K562 (cell line): ENCODE results near the gene DNER. TPM values are rescaled to one million over a fixed set of nuclear protein-coding genes. Genes with fewer than 3 reads are reported as not detected.

Source experiments
- ATAC-seq: fragments of 200-7000 bp; cut with Tn5 transposase; 3 replicates; pipeline ENCODE4 v1.9.1; 2020; ENCODE audit warnings: moderate library complexity
- BruUV-seq: library from RNA; stranded (reverse); fragments of 400-500 nt; replicated peaks from 2 replicates; lab custom pipeline; 2021; lab: Mats Ljungman, UMichigan
- CTCF ChIA-PET: fragments of 300-600 bp; formaldehyde crosslinking; extraction: SDS; loops from one replicate; lab custom pipeline; 2021; ENCODE audit warnings: low intra/inter-chr PET ratio; lab: Yijun Ruan, JAX
- POLR2A ChIA-PET: fragments of 300-600, 350-650 bp; sonication (Branson Sonifier 250); formaldehyde crosslinking; extraction: SDS; loops from one replicate; lab custom pipeline; 2021; ENCODE audit warnings: antibody characterized with exemption, inconsistent platforms; lab: Yijun Ruan, JAX
- DNase-seq, 4 experiments: peaks; one replicate each; pipeline versions ENCODE4 v3.0.0 to v3.0.0-alpha.2; 2011 to 2018; ENCODE audit warnings: low spot score in 3 of 4, mixed read lengths in 3 of 4; ENCODE audit errors: extremely low read depth in 1 of 4
- FAIRE-seq: peaks from 2 replicates; lab custom pipeline; 2011; peaks lifted over from hg19 to GRCh38; lab: Jason Lieb, UNC
- H2AFZ ChIP-seq: 2 replicates; pipeline ENCODE4 v1.6.0; 2011; ENCODE audit warnings: low read depth, low read length, control low read depth, inconsistent platforms
- H3K27ac ChIP-seq: fragments of 200-600 bp; 3 replicates; pipeline ENCODE4 v1.8.0; 2011; ENCODE audit warnings: low read depth, mild to moderate bottlenecking, control low read depth, inconsistent platforms, low read length, moderate library complexity, mixed read lengths; ENCODE audit errors: extremely low read depth
- H3K27me3 ChIP-seq, 2 experiments: fragments of 300-600 bp in 1 of 2; 2 replicates in 1 of 2; 3 replicates in 1 of 2; pipeline versions ENCODE4 v1.6.0 to v1.8.0; 2011; ENCODE audit warnings: inconsistent platforms in 2 of 2, low read length in 2 of 2, mild to moderate bottlenecking in 1 of 2, mixed read lengths in 1 of 2, moderate library complexity in 1 of 2; ENCODE audit not compliant: control insufficient read depth in 2 of 2, insufficient read depth in 2 of 2
- H3K36me3 ChIP-seq: fragments of 300-600 bp; 3 replicates; pipeline ENCODE4 v1.8.0; 2011; ENCODE audit warnings: mild to moderate bottlenecking, low read length, inconsistent platforms; ENCODE audit not compliant: control insufficient read depth, insufficient read depth
- H3K4me1 ChIP-seq, 2 experiments: fragments of 200-600 bp in 1 of 2; replicated peaks in 1 of 2; 2 replicates in 1 of 2; 3 replicates in 1 of 2; pipeline versions ENCODE4 v1.5.1 to v1.8.0; 2011; ENCODE audit warnings: inconsistent platforms in 2 of 2, low read length in 2 of 2, mild to moderate bottlenecking in 1 of 2, mixed read lengths in 1 of 2, moderate library complexity in 1 of 2; ENCODE audit not compliant: control insufficient read depth in 2 of 2, insufficient read depth in 2 of 2
- H3K4me2 ChIP-seq: 2 replicates; pipeline ENCODE4 v1.6.1; 2011; ENCODE audit warnings: low read length, control low read depth, inconsistent platforms, mixed read lengths; ENCODE audit not compliant: insufficient read depth
- H3K4me3 ChIP-seq: fragments of 200-600 bp; sonication (generic), shearing (Covaris generic); 2 replicates; pipeline ENCODE4 v1.5.1; 2016; ENCODE audit warnings: control low read depth, inconsistent platforms
- H3K79me2 ChIP-seq: fragments of 200-600 bp; 3 replicates; pipeline ENCODE4 v1.8.0; 2011; ENCODE audit warnings: low read length, inconsistent platforms; ENCODE audit not compliant: control insufficient read depth, insufficient read depth
- H3K9ac ChIP-seq, 2 experiments: 2 replicates each; pipeline versions ENCODE4 v1.6.0 to v1.6.1; 2011; ENCODE audit warnings: low read depth in 2 of 2, low read length in 2 of 2, control low read depth in 1 of 2, inconsistent platforms in 1 of 2, mild to moderate bottlenecking in 1 of 2, mixed read lengths in 1 of 2; ENCODE audit not compliant: insufficient read depth in 1 of 2
- H3K9me1 ChIP-seq: one replicate; pipeline ENCODE4 v1.6.0; 2011; ENCODE audit warnings: inconsistent platforms, mild to moderate bottlenecking, low read length, moderate library complexity; ENCODE audit not compliant: control insufficient read depth, insufficient read depth
- H3K9me3 ChIP-seq: replicated peaks from 2 replicates; pipeline ENCODE4 v1.5.1; 2011; ENCODE audit warnings: low read depth, low read length, inconsistent platforms; ENCODE audit not compliant: control insufficient read depth, insufficient read depth
- H4K20me1 ChIP-seq: replicated peaks from 2 replicates; pipeline ENCODE4 v1.6.1; 2011; ENCODE audit warnings: low read length, inconsistent platforms, mixed read lengths; ENCODE audit not compliant: control insufficient read depth, insufficient read depth
- MBD2 ChIP-seq: sonication (generic); IDR thresholded peaks from 2 replicates; pipeline ENCODE4 v1.6.1; 2016; ENCODE audit warnings: low read depth, borderline replicate concordance
- NR4A1 ChIP-seq, 2 experiments: fragments of 250-450 bp in 1 of 2; fragments of 450-650 bp in 1 of 2; sonication (Bioruptor Pico) in 1 of 2; IDR thresholded peaks; 2 replicates each; pipeline versions ENCODE4 v1.4.0 to v1.6.1; 2016 to 2020; ENCODE audit warnings: mild to moderate bottlenecking in 2 of 2, missing compliant biosample characterization in 1 of 2, missing genetic modification characterization in 1 of 2, moderate library complexity in 1 of 2
- RB1 ChIP-seq: fragments of 450-650 bp; IDR thresholded peaks from 2 replicates; pipeline ENCODE4 v1.6.1; 2017; ENCODE audit warnings: low read depth, mild to moderate bottlenecking
- TAF1 ChIP-seq: IDR thresholded peaks from 2 replicates; pipeline ENCODE4 v1.6.1; 2011; ENCODE audit warnings: mild to moderate bottlenecking, low read length, moderate library complexity; ENCODE audit not compliant: insufficient read depth, control insufficient read depth, severe bottlenecking; ENCODE audit errors: extremely low read depth
- TBP ChIP-seq: optimal IDR thresholded peaks from 2 replicates; pipeline ENCODE3; 2011; ENCODE audit warnings: low read depth, low read length, improper control_type of control experiment
- ZNF354B ChIP-seq: fragments of 250-450 bp; sonication (Bioruptor Pico); IDR thresholded peaks from 2 replicates; pipeline ENCODE4 v1.4.0; 2020
- ZNF431 ChIP-seq: sonication (generic); formaldehyde crosslinking; IDR thresholded peaks from 2 replicates; pipeline ENCODE4 v1.8.0; 2022; ENCODE audit warnings: mild to moderate bottlenecking, missing genetic modification reagents
- WGBS: fragments of 100-300 bp; shearing (Covaris generic); methylation state at CpG from one replicate; pipeline ENCODE4 v1.1.6; 2016; ENCODE audit warnings: low coverage, mixed read lengths; ENCODE audit not compliant: insufficient coverage; ENCODE audit errors: missing lambda C conversion rate; 5-methylcytosine and 5-hydroxymethylcytosine counted together
- in situ Hi-C: fragments of 300-500 bp; cut with MboI; formaldehyde crosslinking; loops from 4 replicates; pipeline ENCODE4 v1.15.0; 2018; ENCODE audit warnings: inconsistent platforms, mixed read lengths
- intact Hi-C: fragments of 100-400 bp; cut with micrococcal nuclease; formaldehyde crosslinking; loops from 2 replicates; pipeline ENCODE4 v1.14.2; 2022
- polyA plus RNA-seq, 8 experiments: library from polyadenylated mRNA; depleted of rRNA in 4 of 8; stranded (reverse) in 5 of 8; unstranded in 3 of 8; fragments of >200 nt; fragmentation: Nextera tagmentation in 2 of 8; fragmentation: Illumina TruSeq in 1 of 8; extraction: Ambion mirVana in 2 of 8; extraction: Trizol in 1 of 8; gene quantifications; 2 replicates each; pipeline versions ENCODE4 v1.2.1 to v1.2.3, GENCODE V29; 2011 to 2014; ENCODE audit warnings: inconsistent platforms in 1 of 8, missing spikeins in 1 of 8
- total RNA-seq, 7 experiments: library from RNA; depleted of rRNA in 6 of 7; stranded (reverse); fragments of >200 nt in 6 of 7; fragmentation: Illumina TruSeq in 2 of 7; extraction: Trizol in 2 of 7; gene quantifications; 2 replicates each; pipeline versions ENCODE4 v1.2.1 to v1.2.3, GENCODE V29; 2011 to 2021; ENCODE audit warnings: low replicate concordance in 1 of 7
- TF ChIP-seq, protein P1 (sequence below), 2 experiments: fragments of 250-450 bp in 1 of 2; fragments of 450-650 bp in 1 of 2; sonication (Bioruptor Pico) in 1 of 2; IDR thresholded peaks; 2 replicates each; pipeline versions ENCODE4 v1.6.1 to v1.8.0; 2016 to 2021; ENCODE audit warnings: mild to moderate bottlenecking in 2 of 2, moderate library complexity in 2 of 2, missing compliant biosample characterization in 1 of 2, missing genetic modification characterization in 1 of 2
- TF ChIP-seq, protein P2 (sequence below), 2 experiments: fragments of 450-650 bp in 1 of 2; sonication (generic) in 1 of 2; formaldehyde crosslinking in 1 of 2; IDR thresholded peaks; 2 replicates each; pipeline versions ENCODE4 v1.7.1 to v1.9.0; 2016 to 2022; ENCODE audit warnings: inconsistent platforms in 1 of 2, mild to moderate bottlenecking in 1 of 2, missing genetic modification reagents in 1 of 2
- TF ChIP-seq, protein P3 (sequence below): fragments of 450-650 bp; IDR thresholded peaks from 2 replicates; pipeline ENCODE4 v1.7.0; 2016; ENCODE audit warnings: borderline replicate concordance

DNER gene
- total and polyA plus RNA-seq, 9 of the 15 experiments (the other 6 are each of a cell fraction or from before 2014, with no cell fraction given): not detected

DNA sequence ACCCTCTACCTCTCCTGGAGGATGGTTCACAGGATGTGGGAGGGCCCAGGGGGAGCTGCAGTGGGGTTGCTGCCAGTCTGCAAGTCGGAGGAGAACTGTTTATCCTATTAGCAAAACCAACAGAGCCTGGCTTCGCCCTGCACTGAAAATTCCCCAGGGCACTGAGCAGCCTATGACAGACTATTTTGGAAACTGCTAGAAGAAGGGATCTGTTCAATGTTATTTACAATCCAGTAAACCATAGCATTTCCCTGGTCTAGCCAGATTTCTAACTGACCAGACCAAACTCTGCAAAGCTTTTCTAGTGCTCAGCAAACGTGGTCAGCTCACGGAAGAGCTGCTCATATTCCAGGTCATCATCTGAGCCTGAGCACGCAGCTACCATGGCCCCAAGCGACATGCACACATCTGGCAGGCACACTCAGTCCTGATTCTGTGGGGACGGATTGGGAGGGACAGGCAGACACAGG, 378.4 kb downstream of the DNER start:
- Histone ChIP-seq H3K9me3 (no peaks in the 10 kb centered on the region), H4K20me1 (no peaks in the 10 kb centered on the region), H3K4me2 (no peak overlapping the region), H3K9me1 (no peaks in the 10 kb centered on the region), H3K27me3 (no peaks in the 10 kb centered on the region), H3K79me2 (no peaks in the 10 kb centered on the region), H3K4me3 (no peak overlapping the region), H3K9ac (no peak overlapping the region), H3K27ac (no peak overlapping the region), H3K4me1 (no peaks in the 10 kb centered on the region; a peak in 1 of 5 replicates), H3K36me3 (no peaks in the 10 kb centered on the region), H2AFZ (no peak overlapping the region)
- DNase-seq: no peak
- no peak for FAIRE-seq
- ChIA-PET POLR2A (no interaction called here), CTCF (no interaction called here)
- in situ Hi-C loops: no loop called here
- no peak for ATAC-seq
- WGBS: 0% methylated on average over 7 of the region's 7 CpGs
- BruUV-seq: no TSS peak
- intact Hi-C loops: no loop called here
- TF ChIP-seq, protein P1, sequence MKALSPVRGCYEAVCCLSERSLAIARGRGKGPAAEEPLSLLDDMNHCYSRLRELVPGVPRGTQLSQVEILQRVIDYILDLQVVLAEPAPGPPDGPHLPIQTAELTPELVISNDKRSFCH (CRISPR knock-in tag; IDR thresholded peaks at IDR 0.05): no peak
- TF ChIP-seq, protein P1 (tag; IDR thresholded peaks at IDR 0.05): no peak
- TF ChIP-seq NR4A1 (CRISPR knock-in tag; IDR thresholded peaks at IDR 0.05): no peak
- TF ChIP-seq NR4A1 (tag; IDR thresholded peaks at IDR 0.05): no peak
- TF ChIP-seq, protein P2, sequence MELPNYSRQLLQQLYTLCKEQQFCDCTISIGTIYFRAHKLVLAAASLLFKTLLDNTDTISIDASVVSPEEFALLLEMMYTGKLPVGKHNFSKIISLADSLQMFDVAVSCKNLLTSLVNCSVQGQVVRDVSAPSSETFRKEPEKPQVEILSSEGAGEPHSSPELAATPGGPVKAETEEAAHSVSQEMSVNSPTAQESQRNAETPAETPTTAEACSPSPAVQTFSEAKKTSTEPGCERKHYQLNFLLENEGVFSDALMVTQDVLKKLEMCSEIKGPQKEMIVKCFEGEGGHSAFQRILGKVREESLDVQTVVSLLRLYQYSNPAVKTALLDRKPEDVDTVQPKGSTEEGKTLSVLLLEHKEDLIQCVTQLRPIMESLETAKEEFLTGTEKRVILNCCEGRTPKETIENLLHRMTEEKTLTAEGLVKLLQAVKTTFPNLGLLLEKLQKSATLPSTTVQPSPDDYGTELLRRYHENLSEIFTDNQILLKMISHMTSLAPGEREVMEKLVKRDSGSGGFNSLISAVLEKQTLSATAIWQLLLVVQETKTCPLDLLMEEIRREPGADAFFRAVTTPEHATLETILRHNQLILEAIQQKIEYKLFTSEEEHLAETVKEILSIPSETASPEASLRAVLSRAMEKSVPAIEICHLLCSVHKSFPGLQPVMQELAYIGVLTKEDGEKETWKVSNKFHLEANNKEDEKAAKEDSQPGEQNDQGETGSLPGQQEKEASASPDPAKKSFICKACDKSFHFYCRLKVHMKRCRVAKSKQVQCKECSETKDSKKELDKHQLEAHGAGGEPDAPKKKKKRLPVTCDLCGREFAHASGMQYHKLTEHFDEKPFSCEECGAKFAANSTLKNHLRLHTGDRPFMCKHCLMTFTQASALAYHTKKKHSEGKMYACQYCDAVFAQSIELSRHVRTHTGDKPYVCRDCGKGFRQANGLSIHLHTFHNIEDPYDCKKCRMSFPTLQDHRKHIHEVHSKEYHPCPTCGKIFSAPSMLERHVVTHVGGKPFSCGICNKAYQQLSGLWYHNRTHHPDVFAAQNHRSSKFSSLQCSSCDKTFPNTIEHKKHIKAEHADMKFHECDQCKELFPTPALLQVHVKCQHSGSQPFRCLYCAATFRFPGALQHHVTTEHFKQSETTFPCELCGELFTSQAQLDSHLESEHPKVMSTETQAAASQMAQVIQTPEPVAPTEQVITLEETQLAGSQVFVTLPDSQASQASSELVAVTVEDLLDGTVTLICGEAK (IDR thresholded peaks at IDR 0.05): no peak
- TF ChIP-seq, protein P2 (CRISPR knock-in tag; IDR thresholded peaks at IDR 0.05): no peak
- no peak for TF ChIP-seq RB1
- no peak for TF ChIP-seq ZNF354B
- no peak for TF ChIP-seq MBD2
- TF ChIP-seq TBP: no peak
- TF ChIP-seq TAF1: no peak
- TF ChIP-seq, protein P3, sequence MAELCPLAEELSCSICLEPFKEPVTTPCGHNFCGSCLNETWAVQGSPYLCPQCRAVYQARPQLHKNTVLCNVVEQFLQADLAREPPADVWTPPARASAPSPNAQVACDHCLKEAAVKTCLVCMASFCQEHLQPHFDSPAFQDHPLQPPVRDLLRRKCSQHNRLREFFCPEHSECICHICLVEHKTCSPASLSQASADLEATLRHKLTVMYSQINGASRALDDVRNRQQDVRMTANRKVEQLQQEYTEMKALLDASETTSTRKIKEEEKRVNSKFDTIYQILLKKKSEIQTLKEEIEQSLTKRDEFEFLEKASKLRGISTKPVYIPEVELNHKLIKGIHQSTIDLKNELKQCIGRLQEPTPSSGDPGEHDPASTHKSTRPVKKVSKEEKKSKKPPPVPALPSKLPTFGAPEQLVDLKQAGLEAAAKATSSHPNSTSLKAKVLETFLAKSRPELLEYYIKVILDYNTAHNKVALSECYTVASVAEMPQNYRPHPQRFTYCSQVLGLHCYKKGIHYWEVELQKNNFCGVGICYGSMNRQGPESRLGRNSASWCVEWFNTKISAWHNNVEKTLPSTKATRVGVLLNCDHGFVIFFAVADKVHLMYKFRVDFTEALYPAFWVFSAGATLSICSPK: no peak
- TF ChIP-seq ZNF431 (CRISPR knock-in tag): no peak
